Activated CD4-positive, alpha-beta T cell treated with anti-CD3 and anti-CD28 coated beads, Interleukin-2, amount 50 U/mL, for 24 hours (primary cell): ENCODE data around the gene RNF151.

Experiments
- DNase-seq, 2 donors: peaks; one replicate each; pipeline ENCODE4 v3.0.0-alpha.2; 2020; ENCODE audit warnings: low read depth in 1 of 2, low spot score in 1 of 2

The RNF151 gene

DNA sequence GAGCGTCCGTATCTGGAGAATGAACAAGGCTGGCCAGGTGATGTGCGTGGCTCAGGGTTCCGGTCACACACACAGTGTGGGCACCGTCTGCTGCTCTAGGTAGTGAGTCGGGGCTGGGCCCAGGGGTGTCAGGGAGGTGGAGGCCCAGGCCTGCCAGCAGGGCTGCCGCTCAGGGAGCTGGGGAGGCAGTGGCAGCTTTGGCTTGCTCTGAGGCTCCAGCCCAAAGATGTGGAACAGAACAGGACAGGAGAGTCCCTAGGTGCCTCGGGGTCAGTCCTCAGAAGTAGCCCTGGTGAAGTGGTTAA is 9.5 kb downstream of the RNF151 start:
- no peak for DNase-seq

- no peak for DNase-seq
Measured at GRCh38 chr16:1976951-1977874, 10.6 kb downstream of the RNF151 start.

DNA sequence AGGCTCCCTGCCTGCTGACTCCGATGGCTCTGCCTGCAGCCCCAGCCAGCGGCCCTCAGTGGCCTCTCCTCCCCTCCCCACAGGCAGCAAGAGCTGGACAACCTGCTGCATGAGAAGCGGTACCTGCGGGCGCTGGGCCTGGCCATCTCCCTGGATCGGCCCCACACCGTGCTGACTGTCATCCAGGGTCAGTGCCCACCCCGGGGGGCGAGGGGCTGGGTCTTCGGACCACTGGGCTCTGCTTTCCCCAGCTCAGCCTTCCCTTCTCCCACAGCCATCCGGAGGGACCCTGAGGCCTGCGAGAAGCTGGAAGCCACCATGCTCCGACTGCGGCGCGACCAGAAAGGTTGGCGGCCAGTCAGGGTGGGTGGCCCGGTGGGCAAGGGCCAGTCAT is 11.2 kb downstream of the RNF151 start:
- DNase-seq: no peak

DNA sequence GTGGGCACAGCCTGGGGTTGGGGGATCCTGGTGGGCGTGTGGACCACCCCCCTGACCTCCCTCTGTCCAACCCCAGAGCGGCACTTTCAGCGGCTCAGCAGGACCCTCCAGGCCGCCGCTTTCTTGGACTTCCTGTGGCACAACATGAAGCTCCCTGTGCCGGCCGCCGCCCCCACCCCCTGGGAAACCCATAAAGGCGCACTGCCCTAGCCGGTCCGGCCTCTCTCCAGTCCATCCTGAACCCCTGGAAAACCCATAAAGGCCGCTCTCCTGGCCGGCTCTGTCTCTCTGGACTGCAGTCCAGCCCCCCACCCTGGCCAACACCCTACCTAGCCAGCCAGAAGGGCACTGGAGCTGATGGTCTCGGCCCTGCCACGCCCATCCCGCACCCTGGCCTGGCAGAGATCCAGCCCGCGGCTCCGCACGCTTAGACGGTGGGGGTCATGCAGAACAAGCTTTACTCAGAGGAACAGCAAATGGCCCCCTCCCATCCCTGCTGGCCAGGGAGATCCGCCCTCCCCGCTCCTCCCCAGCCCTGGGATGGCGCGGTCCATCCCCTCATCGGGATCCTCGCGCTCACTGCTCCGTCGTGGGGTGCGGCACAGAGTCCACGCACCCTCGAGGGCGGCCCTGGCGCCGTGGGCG is 11.9 kb downstream of the RNF151 start:
- DNase-seq: no peak

DNA sequence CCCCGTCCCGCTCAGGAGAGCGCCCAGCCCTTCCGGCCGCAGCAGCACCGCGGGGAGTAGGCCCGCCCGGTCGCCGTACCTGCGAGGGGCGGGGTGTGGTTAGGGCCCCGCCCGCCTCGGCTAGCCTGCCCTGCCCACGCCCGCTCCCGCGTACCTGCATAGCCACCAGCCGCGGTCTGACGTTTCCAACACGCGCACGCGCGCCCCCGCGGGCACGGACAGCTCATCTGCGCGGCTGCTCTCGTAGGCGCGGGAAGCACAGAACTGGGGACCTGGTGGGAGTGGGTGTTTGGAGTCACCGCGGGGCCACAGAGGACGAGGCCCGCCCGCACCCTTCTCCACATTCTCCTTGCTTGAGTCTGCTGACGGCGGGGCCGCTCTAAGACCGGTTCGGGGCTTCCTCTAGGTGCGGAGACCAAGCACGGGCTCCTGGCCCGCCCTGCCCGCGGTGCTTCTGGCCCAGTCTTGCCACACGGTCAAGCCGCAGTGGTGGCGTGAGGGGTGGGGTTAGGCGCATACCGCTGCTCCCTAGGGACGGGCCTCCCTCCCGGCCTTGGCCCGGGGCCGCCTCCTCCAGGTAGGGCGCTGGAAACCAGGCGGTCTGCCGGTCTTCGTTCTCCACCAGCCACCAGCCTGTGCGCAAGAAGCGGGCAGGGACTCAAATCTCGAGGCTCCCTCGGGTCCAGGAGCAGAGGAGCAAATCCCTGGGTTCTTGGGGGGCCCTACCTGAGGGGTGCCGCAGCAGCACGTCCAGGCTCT is 12.8 kb downstream of the RNF151 start:
- no peak for DNase-seq

DNA sequence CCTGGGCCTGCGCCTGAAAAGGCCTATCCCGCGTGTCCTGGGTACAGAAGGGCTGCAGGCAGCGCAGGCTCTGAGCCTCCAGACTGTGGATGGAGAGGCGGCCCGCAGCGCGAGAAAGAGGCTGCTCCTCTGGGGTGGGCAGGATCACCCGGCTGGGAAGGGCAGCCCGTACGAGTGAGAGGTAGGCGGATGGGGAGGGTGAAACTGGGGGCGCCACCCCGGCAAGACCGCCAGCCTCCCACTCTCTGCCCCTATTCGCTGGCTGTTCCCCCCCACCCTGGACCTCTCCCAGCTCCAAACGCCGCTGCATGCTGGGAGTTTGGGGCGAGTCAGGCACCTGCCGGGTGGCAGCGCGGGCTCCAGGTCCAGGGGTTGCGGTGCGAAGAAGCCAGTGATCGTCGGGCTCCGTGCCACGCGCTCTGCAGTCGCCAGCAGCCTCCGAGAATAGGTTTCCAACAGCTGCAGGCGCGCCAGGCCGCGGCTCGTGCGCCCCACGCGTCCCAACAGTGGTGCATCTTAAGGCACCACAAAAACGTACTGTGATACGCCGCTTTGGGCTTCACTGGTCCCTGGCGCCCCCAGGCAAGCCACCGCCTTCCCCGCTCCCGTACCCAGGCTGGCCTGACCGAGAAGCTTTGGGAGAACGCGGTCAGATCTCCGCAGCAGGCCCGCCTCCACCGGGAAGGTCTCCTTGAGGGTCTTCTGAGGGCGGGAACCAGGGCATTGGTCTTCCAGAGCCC is 13.5 kb downstream of the RNF151 start:
- no peak for DNase-seq

DNA sequence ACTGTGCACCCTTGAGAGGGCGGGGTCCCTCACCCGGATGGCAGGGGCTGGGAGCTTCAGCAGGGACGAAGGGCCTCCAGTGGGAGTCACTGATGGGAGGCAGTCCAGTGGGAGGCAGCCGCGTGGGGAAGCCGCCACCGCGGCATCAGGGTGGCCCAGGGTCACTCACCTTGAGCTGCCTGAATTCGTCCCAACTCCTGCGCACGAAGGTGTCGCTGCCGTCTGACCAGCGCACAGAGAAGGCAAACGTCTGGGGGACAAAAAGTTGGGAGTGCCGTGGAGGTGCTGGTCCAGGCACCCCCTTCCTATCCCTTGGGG is 14.1 kb downstream of the RNF151 start:
- DNase-seq: no peak

- DNase-seq: no peak
Measured at GRCh38 chr16:1981398-1981836, 14.8 kb downstream of the RNF151 start, which contains the start of gene NOXO1. Gene NOXO1, minus strand, starts transcription at chr16:1981469. Its CDS starts 290 bp downstream, at chr16:1981179.

GRCh38 chr16:1982013-1982433 is 15.4 kb downstream of the RNF151 start:
- no peak for DNase-seq

GRCh38 chr16:1982991-1983543 is 16.4 kb downstream of the RNF151 start:
- no peak for DNase-seq

DNA sequence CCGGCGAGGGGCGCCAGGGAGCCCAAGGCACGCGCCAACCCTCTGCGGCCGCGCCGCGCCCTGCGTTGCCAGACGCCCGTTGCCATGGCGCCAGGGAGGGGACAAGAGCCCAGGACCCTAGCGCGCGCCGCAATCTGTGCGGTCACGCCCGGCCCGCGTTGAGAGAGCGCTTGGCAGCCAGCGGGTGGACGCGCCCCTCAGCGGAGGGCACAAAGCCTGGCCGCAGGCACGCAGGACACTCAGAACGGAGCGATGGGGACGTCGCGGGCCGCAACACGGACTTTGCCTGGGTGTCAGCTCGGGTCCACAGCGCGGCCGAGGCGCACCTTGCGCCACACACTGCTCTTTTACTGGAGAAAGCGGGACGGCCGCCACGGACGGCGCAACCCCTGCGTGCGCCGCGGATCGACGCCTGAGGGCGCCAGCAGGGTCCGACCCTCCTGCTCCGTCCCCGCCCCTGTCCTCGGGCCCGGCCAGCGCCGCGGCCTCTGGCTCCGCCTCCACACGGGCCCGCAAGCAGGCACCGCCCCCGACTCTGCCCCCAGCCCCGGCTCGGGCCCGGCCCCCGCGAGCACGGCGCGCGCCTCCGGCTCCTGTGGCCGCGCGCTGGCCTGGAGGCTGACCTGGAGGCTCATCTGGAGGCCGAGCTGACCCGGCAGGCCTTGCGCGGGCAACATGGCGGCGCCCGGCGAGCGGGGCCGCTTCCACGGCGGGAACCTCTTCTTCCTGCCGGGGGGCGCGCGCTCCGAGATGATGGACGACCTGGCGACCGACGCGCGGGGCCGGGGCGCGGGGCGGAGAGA is 17.1 kb downstream of the RNF151 start, which contains the start of gene GFER:
GFER (plus strand) TSS at position 650 of the 803 bp plus-strand sequence; CDS start at position 676, 26 bp downstream.
- no peak for DNase-seq

- no peak for DNase-seq
Measured at GRCh38 chr16:1984347-1985225, 17.9 kb downstream of the RNF151 start.

- no peak for DNase-seq
Measured at GRCh38 chr16:1985466-1986150, 19.0 kb downstream of the RNF151 start.

DNA sequence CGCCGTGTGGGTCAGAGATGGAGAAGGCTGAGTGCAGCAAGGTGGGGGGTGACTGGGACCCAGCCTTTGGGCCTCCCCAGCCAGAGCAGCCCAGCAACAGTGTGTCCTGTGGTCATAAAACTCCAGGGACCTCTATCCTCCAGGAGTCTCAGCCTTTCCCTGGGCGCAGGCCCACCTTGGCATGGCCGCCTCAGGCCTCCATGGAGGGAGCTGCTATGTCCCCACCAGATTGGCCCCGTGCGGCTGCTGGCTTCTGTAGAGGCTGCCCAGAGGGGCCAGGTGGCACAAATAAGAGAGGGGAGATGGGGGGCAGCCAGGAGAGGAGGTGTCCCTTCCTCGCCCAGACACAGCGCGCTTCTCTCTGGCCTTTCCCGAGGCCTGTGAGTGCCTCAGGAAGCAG is 20.5 kb downstream of the RNF151 start:
- no peak for DNase-seq

GRCh38 chr16:1989209-1990100 is 22.8 kb downstream of the RNF151 start, which contains the start of gene SYNGR3:
Gene SYNGR3, plus strand, starts transcription at chr16:1989970. Its CDS starts 133 bp downstream, at chr16:1990103.
- no peak for DNase-seq

- DNase-seq: no peak
Measured at GRCh38 chr16:1990101-1990350, 23.4 kb downstream of the RNF151 start.

- no peak for DNase-seq
Measured at GRCh38 chr16:1990351-1991134, 23.9 kb downstream of the RNF151 start.
